MM.1S (cell line): ENCODE measurements around the gene NHSL2.

Experiments used
- DNase-seq: peaks from one replicate; pipeline ENCODE4 v3.0.0-alpha.2; 2015
- H2AFZ ChIP-seq: fragments of 300-600 bp; sonication (generic); 2 replicates; pipeline ENCODE4 v1.6.0; 2016; ENCODE audit warnings: antibody characterized with exemption, low read length
- H3F3A ChIP-seq: fragments of 300-600 bp; sonication (generic); 2 replicates; pipeline ENCODE4 v1.6.1; 2016; ENCODE audit warnings: mild to moderate bottlenecking, antibody characterized with exemption, low read length, moderate library complexity, mixed read lengths; ENCODE audit not compliant: insufficient read depth
- H3K27ac ChIP-seq: fragments of 300-600 bp; sonication (generic); 2 replicates; pipeline ENCODE4 v1.5.1; 2016; ENCODE audit warnings: mild to moderate bottlenecking, low read length
- H3K27me3 ChIP-seq: fragments of 300-600 bp; sonication (generic); replicated peaks from 2 replicates; pipeline ENCODE4 v1.6.0; 2016; ENCODE audit warnings: low read length; ENCODE audit not compliant: insufficient read depth
- H3K36me3 ChIP-seq: fragments of 300-600 bp; sonication (generic); replicated peaks from 2 replicates; pipeline ENCODE4 v1.6.1; 2016; ENCODE audit warnings: mild to moderate bottlenecking, low read length, mixed read lengths; ENCODE audit not compliant: insufficient read depth
- H3K4me1 ChIP-seq: fragments of 300-600 bp; sonication (generic); 2 replicates; pipeline ENCODE4 v1.6.1; 2016; ENCODE audit warnings: low read length, mixed read lengths
- H3K4me2 ChIP-seq: fragments of 300-600 bp; sonication (generic); 2 replicates; pipeline ENCODE4 v1.6.0; 2016; ENCODE audit warnings: low read depth, low read length
- H3K4me3 ChIP-seq: fragments of 300-600 bp; sonication (generic); 2 replicates; pipeline ENCODE4 v1.5.1; 2016; ENCODE audit warnings: low read length, mixed read lengths
- H3K79me2 ChIP-seq: fragments of 300-600 bp; sonication (generic); 2 replicates; pipeline ENCODE4 v1.6.1; 2016; ENCODE audit warnings: mixed run types, low read length, mixed read lengths
- H3K9ac ChIP-seq: fragments of 300-600 bp; sonication (generic); 2 replicates; pipeline ENCODE4 v1.6.1; 2016; ENCODE audit warnings: low read length, mixed read lengths
- H3K9me2 ChIP-seq: fragments of 300-600 bp; sonication (generic); replicated peaks from 2 replicates; pipeline ENCODE4 v1.6.1; 2016; ENCODE audit warnings: mild to moderate bottlenecking, low read length, mixed read lengths; ENCODE audit not compliant: insufficient read depth
- H3K9me3 ChIP-seq: fragments of 300-600 bp; sonication (generic); replicated peaks from 2 replicates; pipeline ENCODE4 v1.6.1; 2016; ENCODE audit warnings: mild to moderate bottlenecking, low read length, mixed read lengths; ENCODE audit not compliant: insufficient read depth
- H4K20me1 ChIP-seq: fragments of 300-600 bp; sonication (generic); 2 replicates; pipeline ENCODE4 v1.6.1; 2016; ENCODE audit warnings: mild to moderate bottlenecking, low read length, moderate library complexity, mixed read lengths; ENCODE audit not compliant: insufficient read depth
- EZH2 ChIP-seq: fragments of 300-600 bp; sonication (generic); optimal IDR thresholded peaks from 2 replicates; pipeline ENCODE3; 2017; ENCODE audit warnings: low read depth, mild to moderate bottlenecking, antibody characterized with exemption, low read length, mixed read lengths
- EZH2phosphoT487 ChIP-seq: fragments of 300-600 bp; sonication (generic); IDR thresholded peaks from 2 replicates; pipeline ENCODE4 v1.6.1; 2018; ENCODE audit warnings: antibody characterized with exemption, low read length
- TF ChIP-seq, protein P1 (sequence below): fragments of 300-600 bp; sonication (generic); IDR thresholded peaks from 2 replicates; pipeline ENCODE4 v1.5.1; 2016; ENCODE audit warnings: antibody characterized with exemption, low read length, mixed read lengths

The NHSL2 gene

DNA sequence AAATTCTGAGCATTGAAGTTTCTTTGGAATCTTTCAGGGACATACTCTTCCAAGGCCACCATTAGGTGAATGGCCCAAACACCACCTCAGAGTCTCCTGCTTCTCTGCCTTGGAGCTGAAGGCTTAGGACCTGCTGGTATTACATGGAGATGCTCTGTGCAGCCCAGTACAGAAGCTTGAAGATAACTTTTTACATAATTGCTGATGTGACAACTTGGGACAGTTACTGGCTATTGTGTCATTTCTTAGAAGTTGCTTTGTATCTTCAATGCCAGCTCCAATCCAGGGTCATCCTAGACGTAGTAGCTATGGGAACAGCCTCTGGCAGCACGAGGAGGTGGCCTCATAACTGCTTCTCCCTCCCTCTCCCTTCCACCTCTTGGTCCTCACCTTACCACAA, 160.6 kb downstream of the NHSL2 start:
- Histone ChIP-seq H3K4me1 (no peaks in the 10 kb centered on the region), H3K27ac (no peak overlapping the region), H3F3A (no peaks in the 10 kb centered on the region), H3K9me2 (no peaks in the 10 kb centered on the region), H3K4me2 (no peak overlapping the region), H3K27me3 (no peaks in the 10 kb centered on the region), H4K20me1 (no peaks in the 10 kb centered on the region), H2AFZ (no peak overlapping the region), H3K9me3 (no peaks in the 10 kb centered on the region), H3K9ac (no peak overlapping the region), H3K4me3 (no peak overlapping the region), H3K36me3 (no peaks in the 10 kb centered on the region), H3K79me2 (no peaks in the 10 kb centered on the region)
- DNase-seq, result no peak
- TF ChIP-seq, protein P1, sequence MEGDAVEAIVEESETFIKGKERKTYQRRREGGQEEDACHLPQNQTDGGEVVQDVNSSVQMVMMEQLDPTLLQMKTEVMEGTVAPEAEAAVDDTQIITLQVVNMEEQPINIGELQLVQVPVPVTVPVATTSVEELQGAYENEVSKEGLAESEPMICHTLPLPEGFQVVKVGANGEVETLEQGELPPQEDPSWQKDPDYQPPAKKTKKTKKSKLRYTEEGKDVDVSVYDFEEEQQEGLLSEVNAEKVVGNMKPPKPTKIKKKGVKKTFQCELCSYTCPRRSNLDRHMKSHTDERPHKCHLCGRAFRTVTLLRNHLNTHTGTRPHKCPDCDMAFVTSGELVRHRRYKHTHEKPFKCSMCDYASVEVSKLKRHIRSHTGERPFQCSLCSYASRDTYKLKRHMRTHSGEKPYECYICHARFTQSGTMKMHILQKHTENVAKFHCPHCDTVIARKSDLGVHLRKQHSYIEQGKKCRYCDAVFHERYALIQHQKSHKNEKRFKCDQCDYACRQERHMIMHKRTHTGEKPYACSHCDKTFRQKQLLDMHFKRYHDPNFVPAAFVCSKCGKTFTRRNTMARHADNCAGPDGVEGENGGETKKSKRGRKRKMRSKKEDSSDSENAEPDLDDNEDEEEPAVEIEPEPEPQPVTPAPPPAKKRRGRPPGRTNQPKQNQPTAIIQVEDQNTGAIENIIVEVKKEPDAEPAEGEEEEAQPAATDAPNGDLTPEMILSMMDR, result no peak
- TF ChIP-seq EZH2phosphoT487, result no peak
- no peak for TF ChIP-seq EZH2

DNA sequence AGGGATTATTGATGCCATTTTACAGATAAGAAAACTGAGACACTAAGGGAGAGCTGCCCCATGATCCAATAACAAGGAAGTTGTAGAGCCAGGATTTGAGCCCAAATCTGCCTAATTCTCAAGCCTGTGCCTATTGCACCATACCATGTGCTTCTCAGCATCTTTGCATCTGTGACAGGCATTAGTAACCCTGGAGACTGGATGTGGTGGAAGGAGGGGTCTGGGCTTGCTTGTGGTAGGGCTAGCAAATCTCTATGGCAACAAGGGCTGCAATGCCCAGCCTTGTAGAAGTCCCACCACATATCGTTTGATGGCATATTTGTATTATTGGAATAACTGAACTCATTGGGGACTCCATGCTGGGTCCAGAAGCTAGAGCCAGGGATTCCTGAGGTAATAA, 163.0 kb downstream of the NHSL2 start:
- Histone ChIP-seq H3K9me3 (no peaks in the 10 kb centered on the region), H3K27ac (no peak overlapping the region), H4K20me1 (no peaks in the 10 kb centered on the region), H3K4me2 (no peak overlapping the region), H3F3A (no peaks in the 10 kb centered on the region), H3K36me3 (no peaks in the 10 kb centered on the region), H3K4me1 (no peaks in the 10 kb centered on the region), H2AFZ (no peak overlapping the region), H3K4me3 (no peak overlapping the region), H3K79me2 (no peaks in the 10 kb centered on the region), H3K9me2 (no peaks in the 10 kb centered on the region), H3K9ac (no peak overlapping the region), H3K27me3 (no peaks in the 10 kb centered on the region)
- TF ChIP-seq EZH2phosphoT487 (no peak), EZH2 (no peak)
- TF ChIP-seq, protein P1, result no peak
- DNase-seq, result no peak

GRCh38 chrX:72078411-72078810, 167.8 kb downstream of the NHSL2 start:
- Histone ChIP-seq H3K4me2 (no peak overlapping the region), H3K36me3 (no peaks in the 10 kb centered on the region), H3F3A (no peaks in the 10 kb centered on the region), H3K9me2 (no peaks in the 10 kb centered on the region), H3K27me3 (no peaks in the 10 kb centered on the region), H3K9ac (no peak overlapping the region), H3K27ac (no peak overlapping the region), H3K79me2 (no peaks in the 10 kb centered on the region), H3K4me1 (no peaks in the 10 kb centered on the region; the same call in 1 of the 2 replicates), H4K20me1 (no peaks in the 10 kb centered on the region), H3K4me3 (no peak overlapping the region), H2AFZ (no peak overlapping the region), H3K9me3 (no peaks in the 10 kb centered on the region)
- DNase-seq, result no peak
- TF ChIP-seq EZH2phosphoT487 (no peak), EZH2 (no peak)
- TF ChIP-seq, protein P1, result no peak
